Measurements from ENCODE around the gene MILR1. TPM values are rescaled to one million over a fixed set of nuclear protein-coding genes. Genes with fewer than 3 reads are reported as not detected.
A peak's percentile ranks its signal among the peaks of the same experiment; 100 is the strongest.

Gene MILR1
- total RNA-seq, 3 donors from 2014 or later (not counting 1 experiment from before 2014, with no cell fraction given) = 2.2 to 12.0 (median 3.3) TPM

DNA sequence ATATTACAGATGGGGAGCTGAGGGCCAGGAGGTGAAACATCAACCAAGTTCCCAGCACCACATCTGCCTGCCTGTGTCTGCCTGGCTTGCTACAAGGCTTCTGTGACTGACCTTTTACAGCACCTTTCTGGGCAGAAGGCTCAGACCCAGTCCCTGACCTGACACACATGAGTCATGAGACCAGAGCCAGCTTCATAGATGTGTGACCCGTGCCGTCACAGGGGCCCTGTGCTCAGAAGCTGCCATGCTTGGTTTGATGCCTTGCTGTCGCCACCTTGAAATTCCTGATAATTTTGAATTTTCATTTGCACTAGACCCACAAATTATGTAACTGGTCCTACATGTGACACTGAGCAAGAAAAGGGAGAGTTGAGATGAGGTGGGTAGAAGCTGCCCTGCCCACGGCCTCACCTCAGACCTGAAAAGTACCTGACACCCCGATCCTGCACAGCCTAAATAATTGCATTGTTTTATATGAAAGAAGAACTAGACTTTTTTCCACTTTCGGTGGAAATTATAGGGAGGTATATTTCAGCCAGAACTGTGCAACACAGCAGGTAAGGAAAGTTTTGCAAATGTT is 44.9 kb upstream of the MILR1 start:
- H3K27me3 ChIP-seq (ENCODE audit: control insufficient read depth, insufficient read depth, low read length) = no peaks in the 10 kb centered on the region
- H3K36me3 ChIP-seq (ENCODE audit: control insufficient read depth, insufficient read depth, low read length) = no peaks in the 10 kb centered on the region
- no peaks in the 10 kb centered on the region for H3K36me3 Mint-ChIP-seq
- ATAC-seq (no peak), DNase-seq (no peak)
- WGBS (ENCODE audit: insufficient coverage) = 96% methylated on average over 6 of the region's 6 CpGs
- peaks cover 50% of the 10 kb centered on the region for H3K4me1 ChIP-seq (ENCODE audit: control insufficient read depth, insufficient read depth, low read length)
- no peak overlapping the region for H3K4me3 ChIP-seq (ENCODE audit: low read length)
- intact Hi-C loops (cut with micrococcal nuclease) = no loop called here
- H3K9me3 ChIP-seq (ENCODE audit: control insufficient read depth, insufficient read depth, low read length) = no peaks in the 10 kb centered on the region
- TF ChIP-seq, protein P1, sequence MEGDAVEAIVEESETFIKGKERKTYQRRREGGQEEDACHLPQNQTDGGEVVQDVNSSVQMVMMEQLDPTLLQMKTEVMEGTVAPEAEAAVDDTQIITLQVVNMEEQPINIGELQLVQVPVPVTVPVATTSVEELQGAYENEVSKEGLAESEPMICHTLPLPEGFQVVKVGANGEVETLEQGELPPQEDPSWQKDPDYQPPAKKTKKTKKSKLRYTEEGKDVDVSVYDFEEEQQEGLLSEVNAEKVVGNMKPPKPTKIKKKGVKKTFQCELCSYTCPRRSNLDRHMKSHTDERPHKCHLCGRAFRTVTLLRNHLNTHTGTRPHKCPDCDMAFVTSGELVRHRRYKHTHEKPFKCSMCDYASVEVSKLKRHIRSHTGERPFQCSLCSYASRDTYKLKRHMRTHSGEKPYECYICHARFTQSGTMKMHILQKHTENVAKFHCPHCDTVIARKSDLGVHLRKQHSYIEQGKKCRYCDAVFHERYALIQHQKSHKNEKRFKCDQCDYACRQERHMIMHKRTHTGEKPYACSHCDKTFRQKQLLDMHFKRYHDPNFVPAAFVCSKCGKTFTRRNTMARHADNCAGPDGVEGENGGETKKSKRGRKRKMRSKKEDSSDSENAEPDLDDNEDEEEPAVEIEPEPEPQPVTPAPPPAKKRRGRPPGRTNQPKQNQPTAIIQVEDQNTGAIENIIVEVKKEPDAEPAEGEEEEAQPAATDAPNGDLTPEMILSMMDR (IDR thresholded peaks at IDR 0.05) = no peak
- H3K4me1 Mint-ChIP-seq = peaks cover 24 to 27% of the 10 kb centered on the region in 2 donors
- no peaks in the 10 kb centered on the region for H3K27me3 Mint-ChIP-seq (ENCODE audit: low read depth in 2 of 2)
- peak overlapping the region; percentile 30 for H3K27ac ChIP-seq (ENCODE audit: low read length)
- no peak overlapping the region for H3K4me3 Mint-ChIP-seq
- no peaks in the 10 kb centered on the region for H3K9me3 Mint-ChIP-seq
- no peak overlapping the region for H3K27ac Mint-ChIP-seq

DNA sequence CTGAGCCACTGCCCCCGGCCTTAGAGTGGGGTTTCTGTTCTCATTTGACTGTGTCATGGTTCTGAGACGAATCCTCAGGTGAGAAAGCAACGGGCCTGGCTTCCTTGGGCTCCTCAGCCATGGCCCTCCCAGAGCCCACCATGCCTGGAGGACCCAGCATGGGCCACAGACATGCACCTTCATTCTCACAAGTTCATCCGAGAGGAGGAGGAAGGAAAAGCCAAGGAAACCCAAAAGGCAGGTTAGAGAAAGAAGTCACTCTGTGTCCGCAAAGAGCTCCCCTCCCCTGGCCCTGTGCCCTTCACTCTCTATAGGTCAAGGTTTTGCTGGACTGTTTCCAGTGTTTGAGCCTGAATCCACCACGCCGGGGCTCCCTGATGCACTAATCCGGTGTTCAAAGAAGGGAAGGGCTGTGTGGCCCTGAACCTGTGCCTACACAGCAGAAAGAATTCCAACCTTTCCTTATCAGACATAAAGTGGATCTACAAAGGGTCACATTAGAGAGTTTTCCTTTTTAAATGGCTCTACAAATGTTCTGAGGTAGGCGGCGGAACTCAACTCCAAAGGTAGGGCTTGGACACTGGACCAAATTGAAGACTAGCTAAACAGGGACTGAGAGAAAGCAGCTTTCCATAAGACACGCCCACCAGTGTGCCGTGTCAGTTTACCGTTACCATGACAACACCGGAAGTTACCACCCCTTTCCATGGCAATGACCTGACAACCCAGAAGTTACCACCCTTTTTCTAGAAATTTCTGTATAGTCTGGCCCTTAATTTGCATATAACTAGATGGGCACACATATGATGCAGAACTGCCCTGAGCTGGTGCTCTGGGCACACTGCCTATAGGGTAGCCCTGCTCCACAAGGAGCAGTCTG is 42.4 kb upstream of the MILR1 start:
- TF ChIP-seq, protein P1 (IDR thresholded peaks at IDR 0.05) = no peak
- H3K27ac ChIP-seq (ENCODE audit: low read length) = no peak overlapping the region
- no peaks in the 10 kb centered on the region for H3K27me3 ChIP-seq (ENCODE audit: control insufficient read depth, insufficient read depth, low read length)
- Mint-ChIP-seq H3K27ac (no peak overlapping the region), H3K4me3 (no peak overlapping the region), H3K9me3 (no peaks in the 10 kb centered on the region), H3K4me1 (peaks cover 13% of the 10 kb centered on the region in 2 donors), H3K27me3 (ENCODE audit: low read depth in 2 of 2) (no peaks in the 10 kb centered on the region), H3K36me3 (no peaks in the 10 kb centered on the region)
- no peaks in the 10 kb centered on the region for H3K36me3 ChIP-seq (ENCODE audit: control insufficient read depth, insufficient read depth, low read length)
- DNase-seq = peak in 1 of 2 donors; percentile 44
- 89% methylated on average over 14 of the region's 14 CpGs for WGBS (ENCODE audit: insufficient coverage)
- H3K4me3 ChIP-seq (ENCODE audit: low read length) = no peak overlapping the region
- no peaks in the 10 kb centered on the region for H3K9me3 ChIP-seq (ENCODE audit: control insufficient read depth, insufficient read depth, low read length)
- ATAC-seq = peak; percentile 10 to 37 (median 29)
- peaks cover 31% of the 10 kb centered on the region for H3K4me1 ChIP-seq (ENCODE audit: control insufficient read depth, insufficient read depth, low read length)
- intact Hi-C loops (cut with micrococcal nuclease) = no loop called here

DNA sequence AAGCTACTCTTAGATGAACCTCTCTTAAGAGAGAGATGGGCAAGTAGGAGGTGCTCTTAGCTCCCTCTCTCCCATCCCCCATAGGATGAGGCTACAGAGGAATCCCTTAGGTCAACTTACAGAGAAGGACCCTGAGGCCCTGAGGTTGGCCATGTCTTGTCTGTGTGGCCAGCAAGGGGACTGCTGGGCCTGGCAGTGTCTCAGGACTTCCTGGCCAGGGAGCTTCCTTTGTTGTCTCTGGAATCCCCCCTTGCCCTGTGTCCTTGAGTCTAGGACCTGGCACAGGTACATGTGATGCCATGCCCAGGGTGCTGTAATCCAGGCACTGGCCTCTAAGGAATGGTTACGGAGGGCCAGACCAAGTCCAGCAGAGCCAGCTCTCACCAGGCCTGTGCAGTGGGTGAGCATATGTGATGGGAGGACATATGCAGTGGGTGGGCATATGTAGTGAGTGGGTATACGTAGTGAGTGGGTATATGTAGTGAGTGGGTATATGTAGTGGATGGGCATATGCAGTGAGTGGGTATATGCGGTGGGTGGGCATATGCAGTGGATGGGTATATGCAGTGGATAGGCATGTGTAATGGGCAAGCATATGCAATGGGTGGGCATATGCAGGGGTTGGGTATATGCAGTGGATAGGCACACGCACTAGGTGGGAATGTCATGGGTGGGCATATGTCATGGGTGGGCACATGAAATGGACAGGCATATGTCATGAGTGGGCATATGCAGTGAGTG is 38.0 kb upstream of the MILR1 start:
- 96% methylated on average over 4 of the region's 4 CpGs for WGBS (ENCODE audit: insufficient coverage)
- Histone ChIP-seq H3K27ac (ENCODE audit: low read length) (no peak overlapping the region), H3K4me3 (ENCODE audit: low read length) (no peak overlapping the region), H3K9me3 (ENCODE audit: control insufficient read depth, insufficient read depth, low read length) (no peaks in the 10 kb centered on the region), H3K27me3 (ENCODE audit: control insufficient read depth, insufficient read depth, low read length) (no peaks in the 10 kb centered on the region), H3K36me3 (ENCODE audit: control insufficient read depth, insufficient read depth, low read length) (no peaks in the 10 kb centered on the region), H3K4me1 (ENCODE audit: control insufficient read depth, insufficient read depth, low read length) (peaks cover 14% of the 10 kb centered on the region)
- no peak for ATAC-seq
- H3K4me3 Mint-ChIP-seq = no peak overlapping the region
- intact Hi-C loops (cut with micrococcal nuclease) = no loop called here
- H3K27ac Mint-ChIP-seq = no peak overlapping the region
- H3K27me3 Mint-ChIP-seq (ENCODE audit: low read depth in 2 of 2) = no peaks in the 10 kb centered on the region
- TF ChIP-seq, protein P1 (IDR thresholded peaks at IDR 0.05) = no peak
- no peak for DNase-seq
- no peaks in the 10 kb centered on the region for H3K9me3 Mint-ChIP-seq
- no peaks in the 10 kb centered on the region for H3K36me3 Mint-ChIP-seq
- H3K4me1 Mint-ChIP-seq = peaks cover 12 to 13% of the 10 kb centered on the region in 2 donors
